GM23248 (cell line): ENCODE data around the gene CREB3L1. TPM values are rescaled to one million over a fixed set of nuclear protein-coding genes. Genes with fewer than 3 reads are reported as not detected.

Experiments used
- DNase-seq: peaks from one replicate; pipeline ENCODE4 v3.0.0-alpha.2; 2015
- H2AFZ ChIP-seq: fragments of 200-600 bp; sonication (generic); 2 replicates; pipeline ENCODE4 v1.6.1; 2016; ENCODE audit warnings: antibody characterized with exemption
- H3F3A ChIP-seq: fragments of 200-600 bp; sonication (generic); 2 replicates; pipeline ENCODE4 v1.6.1; 2016; ENCODE audit warnings: mild to moderate bottlenecking, antibody characterized with exemption, mixed run types; ENCODE audit not compliant: insufficient read depth
- H3K27ac ChIP-seq: fragments of 200-600 bp; sonication (generic); 2 replicates; pipeline ENCODE4 v1.5.1; 2016; ENCODE audit warnings: mild to moderate bottlenecking
- H3K27me3 ChIP-seq: fragments of 200-600 bp; sonication (generic); replicated peaks from 2 replicates; pipeline ENCODE4 v1.6.1; 2016; ENCODE audit warnings: mild to moderate bottlenecking; ENCODE audit not compliant: insufficient read depth
- H3K36me3 ChIP-seq: fragments of 200-600 bp; sonication (generic); 2 replicates; pipeline ENCODE4 v1.6.1; 2016; ENCODE audit warnings: low read depth, mild to moderate bottlenecking
- H3K4me1 ChIP-seq: fragments of 200-600 bp; sonication (generic); 2 replicates; pipeline ENCODE4 v1.6.1; 2016; ENCODE audit warnings: mild to moderate bottlenecking; ENCODE audit not compliant: insufficient read depth
- H3K4me2 ChIP-seq: fragments of 200-600 bp; sonication (generic); one replicate; pipeline ENCODE4 v1.6.1; 2016; ENCODE audit warnings: mild to moderate bottlenecking; ENCODE audit not compliant: unreplicated experiment
- H3K4me3 ChIP-seq: fragments of 200-600 bp; sonication (generic); 2 replicates; pipeline ENCODE4 v1.5.1; 2016; ENCODE audit warnings: mild to moderate bottlenecking
- H3K79me2 ChIP-seq: fragments of 200-600 bp; sonication (generic); 2 replicates; pipeline ENCODE4 v1.6.1; 2016; ENCODE audit warnings: mild to moderate bottlenecking; ENCODE audit not compliant: insufficient read depth
- H3K9ac ChIP-seq: fragments of 200-600 bp; sonication (generic); 2 replicates; pipeline ENCODE4 v1.6.1; 2016; ENCODE audit warnings: mild to moderate bottlenecking
- H3K9me2 ChIP-seq: fragments of 200-600 bp; sonication (generic); 2 replicates; pipeline ENCODE4 v1.6.1; 2016; ENCODE audit warnings: mixed run types, mild to moderate bottlenecking, moderate library complexity; ENCODE audit not compliant: insufficient read depth
- H3K9me3 ChIP-seq: fragments of 200-600 bp; sonication (generic); one replicate; pipeline ENCODE4 v1.6.1; 2017; ENCODE audit warnings: low read depth
- H4K20me1 ChIP-seq: fragments of 200-600 bp; sonication (generic); 2 replicates; pipeline ENCODE4 v1.6.0; 2016; ENCODE audit not compliant: insufficient read depth
- EZH2 ChIP-seq: fragments of 200-600 bp; sonication (generic); IDR thresholded peaks from 2 replicates; pipeline ENCODE4 v1.6.1; 2018; ENCODE audit warnings: antibody characterized with exemption, mild to moderate bottlenecking; ENCODE audit not compliant: insufficient read depth, poor library complexity, severe bottlenecking
- EZH2phosphoT487 ChIP-seq: fragments of 200-600 bp; sonication (generic); IDR thresholded peaks from 2 replicates; pipeline ENCODE4 v1.6.1; 2018; ENCODE audit warnings: antibody characterized with exemption, moderate library complexity, mild to moderate bottlenecking, low read depth; ENCODE audit not compliant: insufficient read depth
- WGBS, 2 experiments: methylation state at CpG; one replicate each; pipeline ENCODE4 v1.1.6; 2015 to 2017; ENCODE audit warnings: low lambda C conversion rate in 2 of 2, low coverage in 1 of 2; ENCODE audit errors: missing lambda C conversion rate in 2 of 2; 5-methylcytosine and 5-hydroxymethylcytosine counted together
- in situ Hi-C: fragments of 300-500 bp; cut with MboI; formaldehyde crosslinking; loops from 2 replicates; pipeline ENCODE4 v1.15.0; 2020
- polyA plus RNA-seq: library from polyadenylated mRNA; unstranded; fragments of >200 nt; fragmentation: Nextera tagmentation; extraction: Ambion mirVana; gene quantifications from 2 replicates; pipeline ENCODE4 v1.2.1, GENCODE V29; 2016
- total RNA-seq: library from RNA; depleted of rRNA; stranded (reverse); fragments of >200 nt; shearing (Covaris generic); gene quantifications from 2 replicates; pipeline ENCODE4 v1.2.3, GENCODE V29; 2014

Gene CREB3L1
- total and polyA plus RNA-seq, 2 experiments from 2014 or later: 37.7 to 146 TPM

- TF ChIP-seq EZH2 (no peak), EZH2phosphoT487 (0 out of 2 replicates have a peak, but pooled peaks have one; percentile 47)
- H3K79me2 ChIP-seq: no peaks in the 10 kb centered on the region
- peaks cover 46% of the 10 kb centered on the region for H3K4me1 ChIP-seq
- no peaks in the 10 kb centered on the region for H3K9me2 ChIP-seq
- 19 to 21% methylated on average over 4 of the region's 4 CpGs for WGBS, 2 experiments
- DNase-seq: peak; percentile 89
- peak overlapping the region; percentile 87 for H3K4me2 ChIP-seq
- H3K36me3 ChIP-seq: no peaks in the 10 kb centered on the region
- peaks cover 45% of the 10 kb centered on the region for H3F3A ChIP-seq
- H3K27me3 ChIP-seq: no peaks in the 10 kb centered on the region
- H3K4me3 ChIP-seq: peak overlapping the region; percentile 73
- 0 out of 2 replicates have a peak overlapping the region, but pooled peaks have one; percentile 61 for H2AFZ ChIP-seq
- H3K27ac ChIP-seq: peak overlapping the region; percentile 95
- H3K9ac ChIP-seq: peak overlapping the region; percentile 84
- H4K20me1 ChIP-seq: no peaks in the 10 kb centered on the region
- in situ Hi-C loops: loop anchor here (5.0 kb wide), 1 partner anchor 73 kb away; no protein-coding TSS in a partner anchor
- peaks cover 5% of the 10 kb centered on the region for H3K9me3 ChIP-seq
These were observed 37.7 kb upstream of the CREB3L1 start for GRCh38 chr11:46239801-46240061.

DNA sequence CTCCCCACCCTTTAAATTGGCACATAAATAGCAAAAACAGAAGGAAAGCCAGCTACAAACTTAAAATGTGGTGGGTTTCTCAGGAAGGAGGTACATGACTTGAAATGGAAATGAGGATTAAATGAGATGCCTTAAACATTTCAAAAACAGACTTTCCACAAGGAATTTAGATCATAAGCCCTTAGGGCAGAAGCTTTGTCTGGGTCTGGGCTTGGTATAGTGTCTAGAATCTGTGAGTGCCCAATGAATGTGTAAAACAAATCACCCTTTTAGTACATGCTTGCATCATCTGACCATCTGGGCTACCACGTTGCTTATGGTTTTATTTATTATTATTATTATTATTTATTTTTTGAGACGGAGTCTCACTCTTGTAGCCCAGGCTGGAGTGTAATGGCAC is 37.1 kb upstream of the CREB3L1 start:
- peaks cover 5% of the 10 kb centered on the region for H3K9me3 ChIP-seq
- peak overlapping the region; percentile 95 for H3K27ac ChIP-seq
- in situ Hi-C loops: loop anchor here (5.0 kb wide), 1 partner anchor 72 kb away; no protein-coding TSS in a partner anchor
- H3K4me2 ChIP-seq: peak overlapping the region; percentile 87
- peak overlapping the region; percentile 84 for H3K9ac ChIP-seq
- no peaks in the 10 kb centered on the region for H3K36me3 ChIP-seq
- peaks cover 45% of the 10 kb centered on the region for H3F3A ChIP-seq
- H3K27me3 ChIP-seq: no peaks in the 10 kb centered on the region
- no peaks in the 10 kb centered on the region for H3K79me2 ChIP-seq
- H3K9me2 ChIP-seq: no peaks in the 10 kb centered on the region
- H2AFZ ChIP-seq: no peak overlapping the region
- no peak overlapping the region for H3K4me3 ChIP-seq
- no peaks in the 10 kb centered on the region for H4K20me1 ChIP-seq
- TF ChIP-seq EZH2phosphoT487 (no peak), EZH2 (no peak)
- H3K4me1 ChIP-seq: peaks cover 46% of the 10 kb centered on the region
- peak; percentile 66 for DNase-seq
- 42 to 44% methylated on average over 2 of the region's 2 CpGs for WGBS, 2 experiments

DNA sequence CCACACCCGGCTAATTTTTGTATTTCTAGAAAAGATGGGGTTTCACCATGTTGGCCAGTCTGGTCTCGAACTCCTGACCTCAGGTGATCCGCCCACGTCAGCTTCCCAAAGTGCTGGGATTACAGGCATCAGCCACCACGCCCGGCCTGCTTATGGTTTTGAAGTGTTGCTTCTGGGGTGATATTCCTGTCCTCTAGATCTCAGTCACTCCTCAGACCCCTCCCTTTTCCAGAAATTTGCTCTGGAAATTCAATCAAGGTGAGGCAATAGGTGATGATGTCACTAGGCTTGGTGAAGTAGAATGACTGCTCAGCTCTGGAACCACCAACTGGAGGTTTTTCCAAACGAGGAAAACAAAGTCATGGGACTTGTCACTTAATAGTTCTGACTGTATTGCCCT is 36.6 kb upstream of the CREB3L1 start:
- Histone ChIP-seq H3K27ac (peak overlapping the region; percentile 95; the same call in 1 of the 2 replicates), H3K27me3 (no peaks in the 10 kb centered on the region), H2AFZ (no peak overlapping the region), H4K20me1 (no peaks in the 10 kb centered on the region), H3K9ac (no peak overlapping the region; the same call in 1 of the 2 replicates), H3K36me3 (no peaks in the 10 kb centered on the region), H3K79me2 (no peaks in the 10 kb centered on the region), H3K4me3 (no peak overlapping the region), H3K4me2 (no peak overlapping the region), H3K4me1 (peaks cover 46% of the 10 kb centered on the region), H3K9me2 (no peaks in the 10 kb centered on the region), H3F3A (peaks cover 44% of the 10 kb centered on the region), H3K9me3 (peaks cover 4% of the 10 kb centered on the region)
- no peak for TF ChIP-seq EZH2phosphoT487
- TF ChIP-seq EZH2: no peak
- in situ Hi-C loops: loop anchor here (5.0 kb wide), 1 partner anchor 71 kb away; no protein-coding TSS in a partner anchor
- WGBS, 2 experiments: 79 to 82% methylated on average over 7 of the region's 7 CpGs
- DNase-seq: peak; percentile 47

- no peak overlapping the region for H2AFZ ChIP-seq
- H3K4me3 ChIP-seq: peak overlapping the region; percentile 69
These were observed 35.2 kb upstream of the CREB3L1 start for GRCh38 chr11:46242041-46242951.

More at GRCh38 chr11:46242041-46242951, 35.2 kb upstream of the CREB3L1 start:
- peak overlapping the region; percentile 72 for H3K4me2 ChIP-seq
- WGBS, 2 experiments: 54 to 55% methylated on average over 9 of the region's 9 CpGs
- no peaks in the 10 kb centered on the region for H3K27me3 ChIP-seq
- no peaks in the 10 kb centered on the region for H4K20me1 ChIP-seq
- H3F3A ChIP-seq: peaks cover 39% of the 10 kb centered on the region
- H3K9me2 ChIP-seq: no peaks in the 10 kb centered on the region
- TF ChIP-seq EZH2: no peak
- TF ChIP-seq EZH2phosphoT487: no peak
- H3K79me2 ChIP-seq: no peaks in the 10 kb centered on the region
- H3K4me1 ChIP-seq: peaks cover 48% of the 10 kb centered on the region
- no peaks in the 10 kb centered on the region for H3K9me3 ChIP-seq
- in situ Hi-C loops: loop anchor here (5.0 kb wide), 1 partner anchor 70 kb away; no protein-coding TSS in a partner anchor
- H3K36me3 ChIP-seq: no peaks in the 10 kb centered on the region
- no peak for DNase-seq
- H3K27ac ChIP-seq: peak overlapping the region; percentile 98
- peak overlapping the region; percentile 92 for H3K9ac ChIP-seq
